Ramos (cell line): ENCODE measurements around the gene CLNK.

Experiments used
- in situ Hi-C: fragments of 300-500 bp; cut with MboI; formaldehyde crosslinking; loops from one replicate; pipeline ENCODE4 v1.14.3; 2022; ENCODE audit warnings: low sequenced_read_pairs; ENCODE audit not compliant: unreplicated experiment

Gene CLNK

GRCh38 chr4:10582951-10583350 is 101.6 kb downstream of the CLNK start:
- in situ Hi-C loops, result no loop called here

GRCh38 chr4:10582059-10582686 is 102.4 kb downstream of the CLNK start:
- in situ Hi-C loops, result no loop called here

GRCh38 chr4:10581022-10581421 is 103.5 kb downstream of the CLNK start:
- in situ Hi-C loops, result no loop called here

- in situ Hi-C loops, result no loop called here
Observed at GRCh38 chr4:10579648-10580047, 104.9 kb downstream of the CLNK start.

GRCh38 chr4:10577508-10578426 is 106.8 kb downstream of the CLNK start:
- in situ Hi-C loops, result no loop called here

- in situ Hi-C loops, result no loop called here
Observed at GRCh38 chr4:10577018-10577417, 107.5 kb downstream of the CLNK start.

- in situ Hi-C loops, result no loop called here
Observed at GRCh38 chr4:10576236-10576635, 108.3 kb downstream of the CLNK start.

GRCh38 chr4:10575414-10575813 is 109.2 kb downstream of the CLNK start:
- in situ Hi-C loops, result no loop called here

GRCh38 chr4:10574553-10574952 is 110.0 kb downstream of the CLNK start:
- in situ Hi-C loops, result loop anchor here (25.0 kb wide), 1 partner anchor 838 kb away; no protein-coding TSS in a partner anchor

- in situ Hi-C loops, result loop anchor here (25.0 kb wide), 1 partner anchor 840 kb away; no protein-coding TSS in a partner anchor
Observed at GRCh38 chr4:10571909-10572308, 112.7 kb downstream of the CLNK start.

GRCh38 chr4:10569491-10569890 is 115.1 kb downstream of the CLNK start:
- in situ Hi-C loops, result loop anchor here (25.0 kb wide), 1 partner anchor 843 kb away; no protein-coding TSS in a partner anchor

GRCh38 chr4:10567766-10568165 is 116.8 kb downstream of the CLNK start:
- in situ Hi-C loops, result loop anchor here (25.0 kb wide), 1 partner anchor 845 kb away; no protein-coding TSS in a partner anchor

- in situ Hi-C loops, result loop anchor here (25.0 kb wide), 1 partner anchor 847 kb away; no protein-coding TSS in a partner anchor
Observed at GRCh38 chr4:10565166-10565780, 119.3 kb downstream of the CLNK start.

GRCh38 chr4:10554694-10555093 is 129.9 kb downstream of the CLNK start:
- in situ Hi-C loops, result loop anchor here (25.0 kb wide), 1 partner anchor 858 kb away; no protein-coding TSS in a partner anchor

- in situ Hi-C loops, result loop anchor here (25.0 kb wide), 1 partner anchor 858 kb away; no protein-coding TSS in a partner anchor
Observed at GRCh38 chr4:10554121-10554520, 130.4 kb downstream of the CLNK start.

GRCh38 chr4:10552591-10553280 is 131.8 kb downstream of the CLNK start:
- in situ Hi-C loops, result loop anchor here (25.0 kb wide), 1 partner anchor 860 kb away; no protein-coding TSS in a partner anchor

- in situ Hi-C loops, result loop anchor here (25.0 kb wide), 1 partner anchor 774 kb away; no protein-coding TSS in a partner anchor
Observed at GRCh38 chr4:10535912-10536311, 148.7 kb downstream of the CLNK start.

- in situ Hi-C loops, result loop anchor here (25.0 kb wide), 1 partner anchor 773 kb away; no protein-coding TSS in a partner anchor
Observed at GRCh38 chr4:10534820-10535219, 149.7 kb downstream of the CLNK start.

- in situ Hi-C loops, result loop anchor here (25.0 kb wide), 1 partner anchor 770 kb away; no protein-coding TSS in a partner anchor
Observed at GRCh38 chr4:10532155-10532554, 152.4 kb downstream of the CLNK start.
